Neural progenitor cell (in vitro differentiated cells): ENCODE data around the gene TXN.

Experiments used
- CTCF ChIP-seq: fragments of 200-600 bp; sonication (generic); IDR thresholded peaks from 2 replicates; pipeline ENCODE4 v1.5.1; 2017; ENCODE audit warnings: antibody characterized with exemption, mild to moderate bottlenecking
- EZH2 ChIP-seq: fragments of 200-600 bp; sonication (generic); IDR thresholded peaks from 2 replicates; pipeline ENCODE4 v1.6.1; 2017; ENCODE audit warnings: antibody characterized with exemption, mild to moderate bottlenecking, moderate library complexity
- EZH2phosphoT487 ChIP-seq: fragments of 200-600 bp; sonication (generic); IDR thresholded peaks from 2 replicates; pipeline ENCODE4 v1.6.1; 2017; ENCODE audit warnings: antibody characterized with exemption

DNA sequence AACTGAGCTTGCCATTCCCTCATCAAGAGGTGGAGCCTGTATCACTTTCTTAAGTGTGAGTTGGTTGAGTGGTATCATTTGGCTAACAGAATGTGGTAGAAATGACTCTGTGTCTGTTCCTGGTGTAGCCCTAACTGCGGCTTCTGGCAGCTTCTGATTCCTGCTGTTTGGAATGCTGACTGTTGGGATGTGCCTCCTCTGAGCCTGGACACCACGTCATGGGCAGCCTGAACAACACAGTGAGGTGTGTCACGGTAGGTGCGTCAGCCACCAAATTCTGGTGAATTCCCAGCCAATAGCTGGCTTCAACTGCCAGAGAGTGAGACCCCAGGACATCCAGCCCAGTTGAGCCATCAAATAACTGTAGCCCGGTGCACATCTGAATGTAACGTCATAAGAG, 42.2 kb downstream of the TXN start:
- no peak for TF ChIP-seq CTCF
- no peak for TF ChIP-seq EZH2
- TF ChIP-seq EZH2phosphoT487 = no peak
